ENCODE data around the gene SFXN2.
"Not testable (repeated sequence)": the region's sequence is repeated elsewhere in the genome, so short reads cannot be mapped to it uniquely, and the experiment has no call there.

Gene SFXN2

GRCh38 chr10:102675666-102676533 lies 38.5 kb upstream of the SFXN2 start:
- TF ChIP-seq POLR2A (IDR thresholded peaks at IDR 0.05; ENCODE audit: low read depth, low read length), result no peak
- FAIRE-seq, result no peak
- DNase-seq (ENCODE audit: insufficient read length, low spot score), result no peak

GRCh38 chr10:102676534-102677315 lies 37.7 kb upstream of the SFXN2 start:
- TF ChIP-seq POLR2A (IDR thresholded peaks at IDR 0.05; ENCODE audit: low read depth, low read length), result no peak
- no peak for DNase-seq (ENCODE audit: insufficient read length, low spot score)
- no peak for FAIRE-seq

- no peak for TF ChIP-seq POLR2A (IDR thresholded peaks at IDR 0.05; ENCODE audit: low read depth, low read length)
Observed at GRCh38 chr10:102677331-102678067, 36.9 kb upstream of the SFXN2 start.

DNA sequence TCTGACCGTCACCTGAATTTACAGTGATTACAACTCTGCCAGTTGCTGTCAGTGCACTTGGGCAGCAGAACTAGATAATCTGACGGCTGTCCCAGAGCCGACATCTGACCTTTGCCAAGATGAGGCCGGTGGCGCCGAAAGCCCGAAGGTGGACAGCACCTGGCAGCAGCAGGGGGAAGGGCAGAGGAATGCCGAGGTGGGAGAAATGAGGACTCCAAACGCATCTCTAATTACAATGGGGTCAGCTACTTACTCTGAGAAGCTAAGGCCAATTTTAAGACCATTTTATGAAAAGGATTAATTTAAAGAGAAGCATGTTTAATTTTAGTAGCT lies 36.4 kb upstream of the SFXN2 start:
- DNase-seq (ENCODE audit: insufficient read length, low spot score) (no peak), FAIRE-seq (no peak)
- no peak for TF ChIP-seq POLR2A (IDR thresholded peaks at IDR 0.05; ENCODE audit: low read depth, low read length)

More at GRCh38 chr10:102677331-102678067, 36.9 kb upstream of the SFXN2 start:
- DNase-seq (ENCODE audit: insufficient read length, low spot score) (no peak), FAIRE-seq (no peak)

GRCh38 chr10:102678842-102679289 lies 35.6 kb upstream of the SFXN2 start:
- no peak for TF ChIP-seq POLR2A (IDR thresholded peaks at IDR 0.05; ENCODE audit: low read depth, low read length)

GRCh38 chr10:102679596-102679995 lies 34.8 kb upstream of the SFXN2 start:
- FAIRE-seq, result no peak
- DNase-seq (ENCODE audit: insufficient read length, low spot score), result no peak
- no peak for TF ChIP-seq POLR2A (IDR thresholded peaks at IDR 0.05; ENCODE audit: low read depth, low read length)

More at GRCh38 chr10:102678842-102679289, 35.6 kb upstream of the SFXN2 start:
- no peak for FAIRE-seq
- DNase-seq (ENCODE audit: insufficient read length, low spot score), result peak; percentile 60

DNA sequence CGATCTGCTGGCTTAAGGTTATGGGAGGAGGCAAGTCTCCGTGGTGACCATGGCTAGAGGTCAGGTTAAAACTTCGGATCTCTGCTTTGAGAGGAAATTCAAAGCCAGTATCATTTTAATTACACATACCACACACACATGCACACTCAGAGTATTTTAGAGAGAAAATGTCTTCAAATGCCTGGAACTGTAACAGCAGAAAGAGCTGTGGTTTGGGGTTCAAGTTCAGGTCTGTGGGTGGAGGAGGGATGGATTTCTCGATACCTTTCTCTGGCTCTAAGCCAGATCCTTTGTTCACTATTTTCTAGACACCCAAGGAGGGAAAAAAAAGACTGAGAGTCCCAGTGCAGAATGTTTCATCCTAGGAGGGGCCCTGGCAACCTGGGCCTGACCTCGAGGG lies 32.7 kb upstream of the SFXN2 start:
- no peak for DNase-seq (ENCODE audit: insufficient read length, low spot score)
- no peak for FAIRE-seq
- TF ChIP-seq POLR2A (IDR thresholded peaks at IDR 0.05; ENCODE audit: low read depth, low read length), result no peak

DNA sequence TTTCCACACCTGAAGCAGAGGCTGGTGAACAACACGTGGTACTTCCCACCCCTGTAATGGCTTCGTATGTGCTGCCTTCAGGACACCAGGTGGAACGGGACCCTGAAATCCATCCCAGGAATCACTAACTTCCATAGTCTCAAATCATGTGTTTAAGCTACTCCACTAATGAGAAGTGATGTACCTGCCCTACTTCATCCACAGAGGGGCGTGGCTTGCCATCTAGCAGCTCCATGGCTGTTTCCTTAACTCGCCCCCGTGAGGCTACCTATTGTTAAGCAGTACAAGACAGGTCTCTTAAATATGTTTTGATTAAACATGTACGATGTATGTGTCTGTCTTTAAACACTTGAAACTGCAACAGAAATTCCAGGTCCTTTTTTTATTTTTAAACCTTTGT lies 32.0 kb upstream of the SFXN2 start:
- DNase-seq (ENCODE audit: insufficient read length, low spot score), result no peak
- no peak for FAIRE-seq
- no peak for TF ChIP-seq POLR2A (IDR thresholded peaks at IDR 0.05; ENCODE audit: low read depth, low read length)

DNA sequence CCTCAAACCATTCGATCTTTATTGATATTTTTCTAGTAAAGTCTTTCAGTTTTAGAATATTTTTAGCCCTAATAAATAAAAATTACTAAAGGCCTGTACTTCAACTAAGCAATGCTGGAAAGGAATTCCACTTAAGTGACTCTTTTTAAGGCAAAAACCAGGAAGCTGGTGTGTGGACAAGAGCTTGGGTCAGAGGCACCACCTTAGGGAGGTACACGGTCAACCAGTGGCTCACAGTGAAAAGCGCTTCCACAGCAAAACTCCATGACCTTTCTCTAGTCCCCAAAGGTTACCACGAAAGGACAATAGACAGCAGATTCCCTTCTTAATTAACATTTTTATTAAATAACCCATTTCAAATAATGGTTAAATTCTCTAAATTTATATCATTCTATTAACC lies 31.5 kb upstream of the SFXN2 start:
- TF ChIP-seq POLR2A (IDR thresholded peaks at IDR 0.05; ENCODE audit: low read depth, low read length), result no peak
- FAIRE-seq (no peak), DNase-seq (ENCODE audit: insufficient read length, low spot score) (no peak)

DNA sequence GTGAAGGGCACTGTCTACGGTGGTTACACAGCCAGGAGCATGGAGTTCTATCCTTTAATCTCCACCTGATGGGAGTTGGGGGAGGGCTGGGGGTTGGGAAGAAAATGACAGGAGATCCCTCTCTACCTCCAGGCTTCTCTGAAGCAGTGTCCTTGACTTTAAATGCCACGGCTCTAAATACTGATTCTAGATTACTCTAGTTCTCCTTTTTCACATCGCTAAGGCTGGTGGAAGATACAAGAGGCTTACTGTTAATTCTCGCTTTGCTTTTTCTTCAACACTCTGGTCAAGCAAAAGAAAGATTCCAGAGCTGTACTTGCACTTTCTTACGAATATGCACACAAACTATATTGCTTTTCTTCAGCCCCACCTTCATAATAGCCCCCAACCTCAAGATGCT lies 30.7 kb upstream of the SFXN2 start:
- FAIRE-seq, result no peak
- TF ChIP-seq POLR2A (IDR thresholded peaks at IDR 0.05; ENCODE audit: low read depth, low read length), result no peak
- DNase-seq (ENCODE audit: insufficient read length, low spot score), result no peak

DNA sequence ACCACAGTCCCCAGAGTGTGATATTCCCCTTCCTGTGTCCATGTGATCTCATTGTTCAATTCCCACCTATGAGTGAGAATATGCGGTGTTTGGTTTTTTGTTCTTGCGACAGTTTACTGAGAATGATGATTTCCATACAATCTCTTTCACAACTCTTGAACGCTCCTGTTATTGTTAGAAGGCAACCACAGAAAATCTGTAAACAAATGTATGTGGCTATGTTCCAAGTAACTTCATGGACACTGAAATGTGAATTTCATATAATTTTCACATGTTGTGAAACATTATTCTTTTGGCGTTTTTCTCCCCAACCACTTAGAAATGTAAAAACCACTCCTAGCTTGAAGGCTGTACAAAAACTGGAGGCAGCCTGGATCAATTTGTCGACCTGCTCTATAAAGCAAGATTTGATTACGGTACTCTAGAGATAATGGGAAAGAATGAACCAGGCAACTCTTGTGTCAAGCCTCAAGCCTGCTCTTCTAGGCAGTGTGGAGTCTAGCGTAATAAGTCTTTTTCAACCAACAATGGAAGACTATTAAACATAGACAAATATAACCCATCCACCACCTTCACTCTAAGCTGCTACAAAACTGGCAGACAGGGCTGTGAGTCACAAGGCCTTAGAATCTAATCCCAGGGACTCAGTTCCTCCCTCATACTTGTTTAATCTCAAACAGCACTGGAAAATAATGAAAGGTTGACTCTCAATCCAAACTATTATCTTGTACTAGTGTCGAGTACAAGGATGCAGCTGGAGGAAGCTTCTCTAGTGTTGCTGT lies 23.0 kb upstream of the SFXN2 start:
- TF ChIP-seq POLR2A (IDR thresholded peaks at IDR 0.05; ENCODE audit: low read depth, low read length), result no peak
- FAIRE-seq, result no peak
- no peak for DNase-seq (ENCODE audit: insufficient read length, low spot score)

DNA sequence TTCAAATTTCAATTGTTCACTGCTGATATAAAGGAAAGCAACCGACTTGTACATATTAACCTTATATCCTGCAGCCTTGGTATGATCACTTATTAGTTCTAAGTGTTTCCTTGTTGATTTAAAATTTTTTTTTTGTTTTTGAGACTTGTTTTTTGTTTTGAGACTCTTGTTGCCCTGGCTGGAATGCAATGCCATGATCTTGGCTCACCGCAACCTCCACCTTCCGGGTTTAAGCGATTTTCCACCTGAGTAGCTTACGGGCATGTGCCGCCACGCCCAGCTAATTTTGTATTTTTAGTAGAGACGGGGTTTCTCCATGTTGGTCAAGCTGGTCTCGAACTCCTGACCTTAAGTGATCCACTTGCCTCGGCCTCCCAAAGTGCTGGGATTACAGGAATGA lies 19.0 kb upstream of the SFXN2 start:
- DNase-seq (ENCODE audit: insufficient read length, low spot score); FAIRE-seq: not testable (repeated sequence)

GRCh38 chr10:102696736-102697135 lies 17.7 kb upstream of the SFXN2 start:
- no peak for FAIRE-seq
- DNase-seq (ENCODE audit: insufficient read length, low spot score), result no peak
- no peak for TF ChIP-seq POLR2A (IDR thresholded peaks at IDR 0.05; ENCODE audit: low read depth, low read length)

Measured in H54 (cell line).